ENCODE results near the gene ADARB2.

DNA sequence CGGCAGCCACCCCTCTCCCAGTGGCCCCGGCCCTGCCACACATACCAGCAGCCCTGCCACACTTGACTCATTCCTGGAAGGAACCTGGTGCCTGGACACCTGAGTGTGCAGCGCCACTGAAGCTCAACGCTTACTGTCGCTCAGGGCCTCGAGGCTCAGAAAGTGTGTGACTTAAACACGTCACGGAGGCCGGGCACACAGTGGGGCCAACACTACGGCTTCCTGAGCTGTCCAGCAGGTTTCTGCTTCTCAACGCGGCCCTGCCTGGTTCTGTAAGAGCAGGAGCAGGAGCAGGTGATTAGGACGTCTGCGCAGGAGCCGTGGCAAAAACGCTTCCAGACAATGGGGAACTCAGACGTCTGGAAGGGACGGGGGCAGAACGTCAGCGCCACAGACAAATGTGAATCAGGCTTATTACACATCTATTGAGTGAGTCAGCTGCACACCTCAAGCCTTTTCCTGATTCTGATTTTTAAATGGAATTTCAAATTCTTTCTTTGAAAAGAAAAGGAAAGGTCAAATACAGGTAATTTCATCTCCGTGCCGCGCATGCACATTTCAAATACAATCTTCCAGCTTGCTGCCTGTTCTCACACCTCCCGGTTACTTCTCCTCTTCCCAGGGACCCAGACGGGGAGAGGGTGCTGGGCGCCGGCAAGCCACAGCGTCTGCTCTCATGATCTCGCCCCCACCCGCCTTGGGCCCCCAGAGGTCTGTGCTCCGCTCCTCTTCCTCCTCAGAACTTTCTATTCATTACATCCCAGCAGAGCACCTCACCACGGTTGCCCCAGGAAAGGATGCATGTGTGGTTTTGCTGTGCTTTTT, 66.6 kb downstream of the ADARB2 start:
- TF ChIP-seq, protein P1, sequence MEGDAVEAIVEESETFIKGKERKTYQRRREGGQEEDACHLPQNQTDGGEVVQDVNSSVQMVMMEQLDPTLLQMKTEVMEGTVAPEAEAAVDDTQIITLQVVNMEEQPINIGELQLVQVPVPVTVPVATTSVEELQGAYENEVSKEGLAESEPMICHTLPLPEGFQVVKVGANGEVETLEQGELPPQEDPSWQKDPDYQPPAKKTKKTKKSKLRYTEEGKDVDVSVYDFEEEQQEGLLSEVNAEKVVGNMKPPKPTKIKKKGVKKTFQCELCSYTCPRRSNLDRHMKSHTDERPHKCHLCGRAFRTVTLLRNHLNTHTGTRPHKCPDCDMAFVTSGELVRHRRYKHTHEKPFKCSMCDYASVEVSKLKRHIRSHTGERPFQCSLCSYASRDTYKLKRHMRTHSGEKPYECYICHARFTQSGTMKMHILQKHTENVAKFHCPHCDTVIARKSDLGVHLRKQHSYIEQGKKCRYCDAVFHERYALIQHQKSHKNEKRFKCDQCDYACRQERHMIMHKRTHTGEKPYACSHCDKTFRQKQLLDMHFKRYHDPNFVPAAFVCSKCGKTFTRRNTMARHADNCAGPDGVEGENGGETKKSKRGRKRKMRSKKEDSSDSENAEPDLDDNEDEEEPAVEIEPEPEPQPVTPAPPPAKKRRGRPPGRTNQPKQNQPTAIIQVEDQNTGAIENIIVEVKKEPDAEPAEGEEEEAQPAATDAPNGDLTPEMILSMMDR (IDR thresholded peaks at IDR 0.05): no peak
- TF ChIP-seq POLR2A (IDR thresholded peaks at IDR 0.05): no peak
